H1 (cell line): ENCODE measurements around the gene ZIC1. TPM values are rescaled to one million over a fixed set of nuclear protein-coding genes. Genes with fewer than 3 reads are reported as not detected.

Experiments used
- CBX8 ChIP-seq: fragments of 300-800, 300-1000 bp; sonication (generic); IDR thresholded peaks from 2 replicates; pipeline ENCODE4 v1.7.1; 2016; ENCODE audit warnings: low read depth, low read length, borderline replicate concordance
- CEBPB ChIP-seq: IDR thresholded peaks from 2 replicates; pipeline ENCODE4 v1.6.1; 2012; ENCODE audit warnings: low read depth, low read length
- MAFK ChIP-seq: IDR thresholded peaks from 2 replicates; pipeline ENCODE4 v1.6.1; 2012; ENCODE audit warnings: low read depth, mild to moderate bottlenecking, improper control_type of control experiment, low read length
- polyA plus RNA-seq, 7 experiments: library from polyadenylated mRNA; depleted of rRNA in 3 of 7; stranded (reverse) in 5 of 7; unstranded in 2 of 7; fragments of >200 nt in 5 of 7; fragments of 200-250 nt in 2 of 7; gene quantifications; 1 replicate in 5 of 7; 2 replicates in 1 of 7; 4 replicates in 1 of 7; pipeline versions ENCODE4 v1.2.1 to v1.2.3, GENCODE V29; 2011 to 2013; ENCODE audit warnings: missing spikeins in 2 of 7, mixed read lengths in 2 of 7
- total RNA-seq: library from RNA; stranded (reverse); fragmentation: NEBNext Ultra II Directional; extraction: Animal tissue kit (Norgen Biotek cat#: 25700); gene quantifications from 2 replicates; pipeline ENCODE4 v1.2.1, GENCODE V29; 2021

The ZIC1 gene
- total and polyA plus RNA-seq, 2 of the 8 experiments (the other 6 are each of a cell fraction or from before 2014, with no cell fraction given), result 0.80 to 2.2 TPM

DNA sequence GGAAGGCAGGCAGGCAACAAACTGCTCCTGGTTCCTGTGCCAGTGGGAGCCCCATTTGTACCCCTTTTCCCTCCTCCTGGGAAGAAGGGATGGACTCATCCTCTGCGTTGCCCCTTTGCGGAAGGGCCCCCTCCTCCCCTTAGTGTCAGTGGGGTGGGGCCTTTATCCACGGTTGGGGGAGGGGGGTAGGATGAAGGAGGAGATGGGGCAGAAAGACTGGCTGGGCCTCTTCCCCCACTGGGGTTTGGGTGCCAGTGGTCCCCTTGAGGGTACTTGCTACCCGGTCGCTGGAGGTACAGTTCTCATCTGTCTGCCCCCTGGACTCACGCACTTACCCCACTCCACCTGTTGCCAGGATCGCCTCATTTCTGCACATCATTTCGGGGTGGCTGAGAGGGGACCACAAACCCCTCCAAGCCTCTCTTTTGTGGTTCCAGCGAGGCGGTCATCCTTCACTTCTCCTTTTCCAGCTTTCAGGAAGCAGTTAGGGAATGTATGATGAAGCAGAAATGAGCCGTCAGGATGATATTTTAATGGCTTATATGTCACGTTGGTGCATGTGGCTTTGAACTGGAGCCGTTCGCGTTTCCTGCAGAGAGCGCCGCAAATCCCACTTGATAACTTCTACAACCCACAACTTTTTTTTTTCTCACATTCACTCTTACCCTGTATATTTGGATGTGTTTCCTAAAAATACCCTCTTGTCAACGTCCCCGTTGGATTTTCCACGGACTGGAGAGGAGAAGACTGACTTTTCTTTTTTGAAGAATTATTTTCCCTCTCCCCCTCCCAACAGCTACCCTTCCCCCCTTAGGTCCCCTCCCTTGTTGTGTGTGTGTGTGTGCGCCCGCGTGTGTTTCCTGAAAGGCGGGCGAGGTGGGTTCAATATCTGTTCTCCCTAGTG lies 2.9 kb upstream of the ZIC1 start, which contains the start of gene ZIC4 (continued):
- TF ChIP-seq MAFK (no peak), CBX8 (no peak; the same call in 1 of the 2 replicates), CEBPB (no peak)
